Uterus (tissue), 2 donors: ENCODE measurements around the gene DCPS.
"Not testable (repeated sequence)": the region's sequence is repeated elsewhere in the genome, so short reads cannot be mapped to it uniquely, and the experiment has no call there.

Experiments
- POLR2A ChIP-seq, 2 donors: fragments of 450-650 bp; IDR thresholded peaks; one replicate each; pipeline ENCODE4 v1.6.1; 2016; ENCODE audit warnings: antibody characterized with exemption in 2 of 2, mild to moderate bottlenecking in 1 of 2, moderate library complexity in 1 of 2
- TF ChIP-seq, protein P1 (sequence below), 4 experiments: fragments of 200-600 bp in 2 of 4; fragments of 450-650 bp in 2 of 4; sonication (generic) in 2 of 4; IDR thresholded peaks; one replicate each; pipeline ENCODE4 v1.5.1; 2016 to 2019; ENCODE audit warnings: antibody characterized with exemption in 4 of 4, mild to moderate bottlenecking in 2 of 4, moderate library complexity in 1 of 4

DNA sequence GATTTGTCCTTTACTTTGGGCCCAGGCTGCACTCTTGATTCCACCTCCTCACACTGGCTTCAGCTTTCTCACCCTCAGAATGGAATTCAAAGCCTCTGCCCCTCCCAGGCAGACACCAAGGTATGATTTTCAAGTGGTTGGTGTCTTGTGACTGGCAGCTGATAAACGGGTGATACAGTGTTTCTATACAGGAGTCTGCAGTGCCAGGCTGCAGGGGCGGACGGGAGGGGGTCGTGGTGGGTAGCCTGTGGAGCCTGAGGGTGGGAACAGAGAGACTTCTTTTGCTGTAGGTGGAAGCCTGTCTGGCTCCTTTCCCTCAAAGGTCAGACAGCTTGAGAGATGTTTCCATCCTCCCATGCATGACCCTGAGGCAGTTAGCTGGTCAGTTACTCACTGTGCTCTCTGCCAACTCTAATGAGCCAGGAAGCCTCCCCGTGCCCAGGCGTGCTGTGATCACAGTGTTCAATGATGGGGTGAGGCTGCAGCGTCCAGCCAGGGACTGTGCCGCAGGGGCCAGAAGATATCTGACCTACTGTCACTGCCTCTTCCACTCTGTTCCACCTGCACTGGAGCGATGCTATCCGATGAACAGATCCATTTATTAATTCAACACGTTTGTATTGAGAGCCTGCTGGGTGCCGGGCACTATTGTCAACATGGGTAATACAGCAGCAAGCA is 69.7 kb downstream of the DCPS start:
- not testable (repeated sequence) for TF ChIP-seq POLR2A (IDR thresholded peaks at IDR 0.05)
- TF ChIP-seq, protein P1, sequence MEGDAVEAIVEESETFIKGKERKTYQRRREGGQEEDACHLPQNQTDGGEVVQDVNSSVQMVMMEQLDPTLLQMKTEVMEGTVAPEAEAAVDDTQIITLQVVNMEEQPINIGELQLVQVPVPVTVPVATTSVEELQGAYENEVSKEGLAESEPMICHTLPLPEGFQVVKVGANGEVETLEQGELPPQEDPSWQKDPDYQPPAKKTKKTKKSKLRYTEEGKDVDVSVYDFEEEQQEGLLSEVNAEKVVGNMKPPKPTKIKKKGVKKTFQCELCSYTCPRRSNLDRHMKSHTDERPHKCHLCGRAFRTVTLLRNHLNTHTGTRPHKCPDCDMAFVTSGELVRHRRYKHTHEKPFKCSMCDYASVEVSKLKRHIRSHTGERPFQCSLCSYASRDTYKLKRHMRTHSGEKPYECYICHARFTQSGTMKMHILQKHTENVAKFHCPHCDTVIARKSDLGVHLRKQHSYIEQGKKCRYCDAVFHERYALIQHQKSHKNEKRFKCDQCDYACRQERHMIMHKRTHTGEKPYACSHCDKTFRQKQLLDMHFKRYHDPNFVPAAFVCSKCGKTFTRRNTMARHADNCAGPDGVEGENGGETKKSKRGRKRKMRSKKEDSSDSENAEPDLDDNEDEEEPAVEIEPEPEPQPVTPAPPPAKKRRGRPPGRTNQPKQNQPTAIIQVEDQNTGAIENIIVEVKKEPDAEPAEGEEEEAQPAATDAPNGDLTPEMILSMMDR (IDR thresholded peaks at IDR 0.05), result not testable (repeated sequence)
